ENCODE measurements around the gene ACTR3. TPM values are rescaled to one million over a fixed set of nuclear protein-coding genes. Genes with fewer than 3 reads are reported as not detected.

The ACTR3 gene
- polyA plus RNA-seq, 1 experiment = 340 TPM

DNA sequence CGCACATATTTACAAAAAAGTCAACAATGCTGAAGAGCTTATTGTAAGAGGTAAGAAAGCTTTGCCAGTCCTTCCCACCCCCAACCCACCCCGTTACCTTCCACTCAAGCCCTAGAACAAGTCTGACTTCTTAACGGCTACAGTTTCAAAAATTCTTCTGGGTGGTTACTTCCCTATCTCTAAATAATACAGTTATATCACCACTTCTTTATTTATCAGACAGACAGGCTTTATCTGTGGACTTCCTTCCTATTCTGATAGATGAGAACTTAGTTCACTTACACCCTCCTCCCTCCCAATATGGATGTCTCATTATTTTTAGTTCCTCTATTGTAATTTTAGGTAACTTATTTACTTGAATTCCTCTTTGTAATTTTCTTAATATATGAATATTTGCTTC lies 26.7 kb upstream of the ACTR3 start:
- Histone ChIP-seq H3K4me3 (ENCODE audit: low read depth, low read length) (no peak overlapping the region), H3K27me3 (ENCODE audit: control insufficient read depth, insufficient read depth, low read length) (no peaks in the 10 kb centered on the region), H3K36me3 (ENCODE audit: control insufficient read depth, insufficient read depth, low read length) (no peaks in the 10 kb centered on the region)
- TF ChIP-seq, protein P1, sequence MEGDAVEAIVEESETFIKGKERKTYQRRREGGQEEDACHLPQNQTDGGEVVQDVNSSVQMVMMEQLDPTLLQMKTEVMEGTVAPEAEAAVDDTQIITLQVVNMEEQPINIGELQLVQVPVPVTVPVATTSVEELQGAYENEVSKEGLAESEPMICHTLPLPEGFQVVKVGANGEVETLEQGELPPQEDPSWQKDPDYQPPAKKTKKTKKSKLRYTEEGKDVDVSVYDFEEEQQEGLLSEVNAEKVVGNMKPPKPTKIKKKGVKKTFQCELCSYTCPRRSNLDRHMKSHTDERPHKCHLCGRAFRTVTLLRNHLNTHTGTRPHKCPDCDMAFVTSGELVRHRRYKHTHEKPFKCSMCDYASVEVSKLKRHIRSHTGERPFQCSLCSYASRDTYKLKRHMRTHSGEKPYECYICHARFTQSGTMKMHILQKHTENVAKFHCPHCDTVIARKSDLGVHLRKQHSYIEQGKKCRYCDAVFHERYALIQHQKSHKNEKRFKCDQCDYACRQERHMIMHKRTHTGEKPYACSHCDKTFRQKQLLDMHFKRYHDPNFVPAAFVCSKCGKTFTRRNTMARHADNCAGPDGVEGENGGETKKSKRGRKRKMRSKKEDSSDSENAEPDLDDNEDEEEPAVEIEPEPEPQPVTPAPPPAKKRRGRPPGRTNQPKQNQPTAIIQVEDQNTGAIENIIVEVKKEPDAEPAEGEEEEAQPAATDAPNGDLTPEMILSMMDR (IDR thresholded peaks at IDR 0.05; ENCODE audit: insufficient read depth, low read depth, low read length) = no peak
- CTCF ChIA-PET = interaction anchor here (0.5 kb wide), 1 partner anchor 171 kb away, joined by 3 read pairs; no protein-coding TSS in a partner anchor
- DNase-seq (ENCODE audit: low read depth) = no peak
- POLR2A ChIA-PET = no interaction called here

DNA sequence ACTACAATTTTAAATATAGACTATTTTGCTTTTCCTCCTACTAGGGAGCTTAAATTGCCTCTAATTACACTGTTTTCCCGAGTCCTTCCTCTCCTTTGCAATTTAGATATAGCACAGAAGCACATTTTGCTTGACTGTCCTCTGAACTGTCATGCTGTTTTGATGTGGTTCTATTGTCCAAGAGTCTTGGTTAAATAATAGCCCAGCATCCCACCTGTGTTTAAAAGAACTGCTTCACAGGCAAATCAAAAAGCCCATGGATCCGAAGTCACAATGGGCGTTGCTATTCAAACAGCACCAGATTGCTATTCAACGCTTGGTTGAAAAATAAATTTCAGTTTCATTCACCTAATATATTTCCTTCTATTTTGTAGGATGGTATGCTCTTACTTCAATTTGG lies 22.3 kb upstream of the ACTR3 start:
- POLR2A ChIA-PET = no interaction called here
- Histone ChIP-seq H3K27me3 (ENCODE audit: control insufficient read depth, insufficient read depth, low read length) (no peaks in the 10 kb centered on the region), H3K4me3 (ENCODE audit: low read depth, low read length) (no peak overlapping the region), H3K36me3 (ENCODE audit: control insufficient read depth, insufficient read depth, low read length) (no peaks in the 10 kb centered on the region)
- TF ChIP-seq, protein P1 (IDR thresholded peaks at IDR 0.05; ENCODE audit: insufficient read depth, low read depth, low read length) = no peak
- CTCF ChIA-PET = no interaction called here
- DNase-seq (ENCODE audit: low read depth) = no peak

DNA sequence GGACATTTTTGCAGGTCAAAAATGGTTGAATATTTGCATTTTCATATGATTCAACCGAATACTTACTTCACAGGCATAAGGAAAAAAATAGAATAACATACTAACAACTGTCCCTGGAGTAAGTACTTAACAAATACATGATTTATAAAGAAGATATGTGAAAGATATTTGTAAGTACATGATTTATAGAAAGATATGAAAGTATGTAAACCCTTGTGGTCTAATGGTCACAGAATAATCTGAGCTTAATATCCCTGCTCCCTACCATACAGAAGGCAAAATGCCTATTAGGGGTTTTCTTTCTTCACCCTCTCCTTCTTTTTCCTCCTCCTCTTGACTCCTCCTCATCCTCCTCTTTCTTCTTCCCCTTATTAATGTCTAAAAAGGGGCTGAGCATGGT lies 20.6 kb upstream of the ACTR3 start:
- ChIA-PET POLR2A (no interaction called here), CTCF (no interaction called here)
- TF ChIP-seq, protein P1 (IDR thresholded peaks at IDR 0.05; ENCODE audit: insufficient read depth, low read depth, low read length) = no peak
- no peak overlapping the region for H3K4me3 ChIP-seq (ENCODE audit: low read depth, low read length)
- no peak for DNase-seq (ENCODE audit: low read depth)
- H3K27me3 ChIP-seq (ENCODE audit: control insufficient read depth, insufficient read depth, low read length) = no peaks in the 10 kb centered on the region
- no peaks in the 10 kb centered on the region for H3K36me3 ChIP-seq (ENCODE audit: control insufficient read depth, insufficient read depth, low read length)

DNA sequence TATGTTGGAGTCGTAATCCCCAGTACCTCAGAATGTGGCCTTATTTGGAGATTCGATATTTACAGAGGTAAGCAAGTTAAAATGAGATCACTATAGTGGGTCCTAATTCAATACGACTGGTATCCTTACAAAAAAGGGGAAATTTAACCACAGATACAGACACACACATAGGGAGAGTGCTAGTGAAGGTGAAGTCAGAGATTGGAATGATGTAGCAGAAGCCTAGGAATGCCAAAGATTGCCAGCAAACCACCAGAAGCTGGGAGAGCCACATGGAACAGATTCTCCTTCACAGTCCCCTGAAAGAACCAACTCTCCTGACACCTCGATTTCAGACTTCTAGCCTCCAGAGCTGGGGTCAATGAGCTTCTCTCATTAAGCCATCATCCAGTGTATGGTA lies 17.7 kb upstream of the ACTR3 start:
- H3K36me3 ChIP-seq (ENCODE audit: control insufficient read depth, insufficient read depth, low read length) = no peaks in the 10 kb centered on the region
- peak; percentile 51 for DNase-seq (ENCODE audit: low read depth)
- H3K4me3 ChIP-seq (ENCODE audit: low read depth, low read length) = no peak overlapping the region
- ChIA-PET CTCF (interaction anchor here (0.6 to 1.6 kb wide), 3 partner anchors 10 to 116 kb away, joined by 3 to 4 read pairs (median 3); no protein-coding TSS in a partner anchor), POLR2A (no interaction called here)
- H3K27me3 ChIP-seq (ENCODE audit: control insufficient read depth, insufficient read depth, low read length) = no peaks in the 10 kb centered on the region
- TF ChIP-seq, protein P1 (IDR thresholded peaks at IDR 0.05; ENCODE audit: insufficient read depth, low read depth, low read length) = no peak

DNA sequence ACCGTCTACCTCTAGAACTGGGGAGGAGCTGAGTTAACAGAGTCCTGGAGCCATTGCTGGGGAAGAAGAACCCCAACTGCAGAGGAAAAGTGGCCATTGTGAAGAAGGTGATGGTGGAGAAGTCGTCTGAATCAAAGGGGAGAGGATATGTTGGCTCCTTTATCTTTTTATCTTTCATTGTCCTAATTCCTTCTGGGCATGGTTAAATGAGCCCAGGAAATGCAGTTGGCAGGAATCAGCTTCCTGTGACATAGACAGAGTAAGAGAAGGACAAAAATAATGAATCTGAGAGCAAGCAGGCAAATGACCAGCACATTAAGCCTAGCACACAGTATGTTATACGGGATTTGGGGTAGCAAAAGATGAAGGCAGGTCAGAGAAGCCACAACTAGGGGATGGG lies 16.0 kb upstream of the ACTR3 start:
- ChIA-PET CTCF (no interaction called here), POLR2A (no interaction called here)
- no peaks in the 10 kb centered on the region for H3K27me3 ChIP-seq (ENCODE audit: control insufficient read depth, insufficient read depth, low read length)
- TF ChIP-seq, protein P1 (IDR thresholded peaks at IDR 0.05; ENCODE audit: insufficient read depth, low read depth, low read length) = no peak
- H3K36me3 ChIP-seq (ENCODE audit: control insufficient read depth, insufficient read depth, low read length) = no peaks in the 10 kb centered on the region
- no peak for DNase-seq (ENCODE audit: low read depth)
- no peak overlapping the region for H3K4me3 ChIP-seq (ENCODE audit: low read depth, low read length)

Data from BJ (cell line).